Thymus (tissue), 11 donors: ENCODE results near the gene CNOT11. TPM values are rescaled to one million over a fixed set of nuclear protein-coding genes. Genes with fewer than 3 reads are reported as not detected.
"Not testable (repeated sequence)": the region's sequence is repeated elsewhere in the genome, so short reads cannot be mapped to it uniquely, and the experiment has no call there.

Experiments used
- DNase-seq, 9 donors: peaks; one replicate each; pipeline ENCODE4 v3.0.0-alpha.2; 2013; ENCODE audit warnings: low spot score in 9 of 9, low read depth in 6 of 9, missing footprints in 1 of 9
- H3K27ac ChIP-seq, 2 donors: one replicate each; pipeline ENCODE4 v1.5.1; 2013; ENCODE audit warnings: control low read depth in 1 of 2, low read depth in 1 of 2, low read length in 1 of 2, mild to moderate bottlenecking in 1 of 2, moderate library complexity in 1 of 2
- H3K27me3 ChIP-seq, 2 donors: one replicate each; pipeline ENCODE4 v1.5.1; 2013; ENCODE audit warnings: low read length in 1 of 2; ENCODE audit not compliant: control insufficient read depth in 2 of 2, insufficient read depth in 1 of 2
- H3K36me3 ChIP-seq, 2 donors: one replicate each; pipeline ENCODE4 v1.5.1; 2013; ENCODE audit warnings: low read length in 1 of 2, mild to moderate bottlenecking in 1 of 2, moderate library complexity in 1 of 2; ENCODE audit not compliant: control insufficient read depth in 2 of 2, insufficient read depth in 2 of 2
- H3K4me1 ChIP-seq, 2 donors: one replicate each; pipeline ENCODE4 v1.5.1; 2013; ENCODE audit warnings: low read length in 2 of 2; ENCODE audit not compliant: control insufficient read depth in 2 of 2, insufficient read depth in 2 of 2
- H3K4me3 ChIP-seq, 2 donors: one replicate each; pipeline ENCODE4 v1.5.1; 2013; ENCODE audit warnings: low read length in 2 of 2, control low read depth in 1 of 2, mild to moderate bottlenecking in 1 of 2
- H3K9me3 ChIP-seq, 2 donors: one replicate each; pipeline ENCODE4 v1.5.1; 2013; ENCODE audit warnings: low read length in 1 of 2, mild to moderate bottlenecking in 1 of 2; ENCODE audit not compliant: control insufficient read depth in 2 of 2, insufficient read depth in 1 of 2
- WGBS: extraction: QIAGEN DNeasy Blood & Tissue Kit; methylation state at CpG from one replicate; pipeline ENCODE4 v1.1.7; 2013; 5-methylcytosine and 5-hydroxymethylcytosine counted together
- polyA plus RNA-seq: library from polyadenylated mRNA; stranded (reverse); fragments of 200-250 nt; gene quantifications from one replicate; pipeline ENCODE4 v1.2.3, GENCODE V29; 2013
- total RNA-seq: library from RNA; stranded (reverse); fragments of 120-200 nt; gene quantifications from one replicate; pipeline ENCODE4 v1.2.4, GENCODE V29; 2013
- donor health status: healthy.

CNOT11 gene
- total and polyA plus RNA-seq, 2 donors, result 34.0 to 49.4 TPM

DNA sequence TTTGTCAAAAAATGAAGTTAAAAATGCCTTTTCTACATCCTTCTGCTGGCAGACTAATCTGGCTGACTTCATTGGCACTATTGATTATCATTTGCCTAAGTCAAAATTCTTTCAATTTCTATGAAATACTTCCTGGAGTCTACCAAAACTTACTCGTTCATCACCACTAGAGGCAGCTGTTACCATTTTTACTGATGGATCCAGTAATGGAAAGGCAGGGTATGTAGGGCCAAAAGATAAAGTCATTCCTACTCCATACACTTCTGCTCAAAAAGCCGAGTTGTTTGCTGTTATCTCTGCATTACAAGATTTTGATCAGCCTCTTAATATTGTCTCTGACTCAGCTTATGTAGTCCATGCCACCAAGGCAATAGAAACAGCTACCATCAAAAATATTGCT, 12.0 kb upstream of the CNOT11 start:
- H3K27ac ChIP-seq, H3K27me3 ChIP-seq, H3K4me1 ChIP-seq, H3K36me3 ChIP-seq, H3K4me3 ChIP-seq, H3K9me3 ChIP-seq: not testable (repeated sequence)
- WGBS, result 28% methylated on average over 2 of the region's 2 CpGs
- DNase-seq, result peak in 1 of 9 donors; percentile 19

DNA sequence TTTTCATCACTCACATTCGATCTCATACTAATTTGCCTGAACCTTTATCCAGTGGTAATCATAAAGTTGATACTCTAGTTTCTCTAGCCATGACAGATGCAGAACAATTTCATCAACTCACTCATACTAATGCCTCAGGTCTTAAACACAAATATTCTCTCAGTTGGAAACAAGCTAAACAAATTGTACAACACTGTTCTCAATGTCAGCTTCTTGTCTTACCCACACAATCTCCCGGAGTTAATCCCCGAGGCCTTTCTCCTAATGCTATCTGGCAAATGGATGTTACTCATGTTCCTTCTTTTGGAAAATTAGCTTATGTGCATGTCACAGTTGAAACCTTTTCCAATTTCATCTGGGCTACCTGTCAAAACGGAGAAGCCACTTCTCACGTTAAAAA, 11.5 kb upstream of the CNOT11 start:
- H3K36me3 ChIP-seq, result no peaks in the 10 kb centered on the region
- H3K27ac ChIP-seq, result no peak overlapping the region
- H3K4me1 ChIP-seq, result no peaks in the 10 kb centered on the region
- H3K27me3 ChIP-seq, result no peaks in the 10 kb centered on the region
- DNase-seq, result no peak
- WGBS, result 88% methylated on average over 5 of the region's 5 CpGs
- no peak overlapping the region for H3K4me3 ChIP-seq
- no peaks in the 10 kb centered on the region for H3K9me3 ChIP-seq

- not testable (repeated sequence) for H3K36me3 ChIP-seq, H3K4me3 ChIP-seq, H3K9me3 ChIP-seq, H3K27ac ChIP-seq, DNase-seq, H3K4me1 ChIP-seq, H3K27me3 ChIP-seq
- 96% methylated on average over 4 of the region's 4 CpGs for WGBS
Measured at GRCh38 chr2:101244373-101244772, 8.3 kb upstream of the CNOT11 start.

- not testable (repeated sequence) for H3K27ac ChIP-seq, H3K36me3 ChIP-seq, DNase-seq, H3K4me1 ChIP-seq, H3K27me3 ChIP-seq, H3K9me3 ChIP-seq, H3K4me3 ChIP-seq
- WGBS, result 98% methylated on average over 12 of the region's 12 CpGs
Measured at GRCh38 chr2:101244899-101245298, 7.8 kb upstream of the CNOT11 start.

DNA sequence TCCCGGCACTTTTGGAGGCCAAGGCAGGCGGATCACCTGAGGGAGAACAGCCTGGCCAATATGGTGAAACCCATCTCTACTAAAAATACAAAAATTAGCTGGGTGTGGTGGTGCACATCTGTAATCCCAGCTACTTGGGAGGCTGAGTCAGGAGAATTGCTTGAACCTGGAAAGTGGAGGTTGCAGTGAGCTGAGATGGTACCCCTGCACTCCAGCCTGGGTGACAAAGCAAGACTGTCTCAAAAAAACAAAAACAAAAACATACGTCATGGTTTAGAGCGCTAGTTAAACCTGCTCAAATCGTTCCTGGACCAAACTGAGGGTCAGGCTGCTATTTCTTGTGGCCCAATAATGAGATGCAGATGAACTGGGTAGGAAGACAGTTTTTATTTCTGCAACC, 7.2 kb upstream of the CNOT11 start:
- H3K27ac ChIP-seq, H3K27me3 ChIP-seq, H3K36me3 ChIP-seq, DNase-seq, H3K4me1 ChIP-seq, H3K4me3 ChIP-seq, H3K9me3 ChIP-seq: not testable (repeated sequence)
- 98% methylated on average over 5 of the region's 5 CpGs for WGBS

DNA sequence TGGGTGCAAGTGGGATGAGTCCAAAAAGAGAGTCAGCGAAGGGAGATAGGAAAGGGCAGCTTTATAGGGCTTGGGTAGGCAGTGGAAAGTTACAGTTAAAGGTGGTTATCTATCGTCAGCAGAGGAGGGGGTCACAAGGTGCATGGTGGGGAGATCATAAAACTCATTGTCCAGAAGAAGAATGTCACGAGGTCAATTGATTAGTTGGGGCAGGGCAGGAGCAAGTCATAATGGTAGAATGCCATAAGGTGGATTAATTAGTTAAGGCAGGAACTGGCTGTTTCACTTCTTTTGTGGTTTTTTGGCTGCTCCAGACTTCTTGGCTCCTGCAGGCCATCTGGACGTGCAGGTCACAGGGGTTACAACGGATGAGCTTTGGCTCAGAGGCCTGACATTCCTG, 3.9 kb upstream of the CNOT11 start:
- H3K27me3 ChIP-seq, H3K36me3 ChIP-seq, H3K4me3 ChIP-seq, DNase-seq, H3K27ac ChIP-seq, H3K9me3 ChIP-seq: not testable (repeated sequence)
- peaks cover 6 to 12% of the 10 kb centered on the region in 2 donors for H3K4me1 ChIP-seq
- 89% methylated on average over 5 of the region's 5 CpGs for WGBS

DNA sequence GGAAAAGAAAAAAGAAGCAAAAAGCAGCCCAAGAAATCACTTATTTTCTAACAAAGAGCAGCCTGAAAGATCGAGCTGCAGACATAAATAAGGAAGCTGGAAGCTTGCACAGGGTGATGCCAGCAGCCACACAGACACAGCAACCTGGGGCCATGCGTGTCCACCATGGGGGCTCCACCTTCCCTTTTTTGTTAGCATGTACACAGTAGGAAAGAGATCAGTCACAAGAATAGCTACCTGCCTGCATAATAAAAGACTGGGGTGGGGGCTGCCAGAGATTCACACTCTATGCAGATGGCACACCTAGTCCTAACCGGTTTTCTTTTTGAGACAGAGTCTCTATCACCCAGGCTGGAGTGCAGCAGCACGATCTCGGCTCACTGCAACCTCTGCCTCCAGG, 2.9 kb upstream of the CNOT11 start:
- 83% methylated on average over 5 of the region's 5 CpGs for WGBS
- peaks cover 14 to 23% of the 10 kb centered on the region in 2 donors for H3K4me1 ChIP-seq
- no peaks in the 10 kb centered on the region for H3K9me3 ChIP-seq
- DNase-seq, result no peak
- H3K27ac ChIP-seq, result no peak overlapping the region
- H3K27me3 ChIP-seq, result no peaks in the 10 kb centered on the region
- no peaks in the 10 kb centered on the region for H3K36me3 ChIP-seq
- H3K4me3 ChIP-seq, result no peak overlapping the region

DNA sequence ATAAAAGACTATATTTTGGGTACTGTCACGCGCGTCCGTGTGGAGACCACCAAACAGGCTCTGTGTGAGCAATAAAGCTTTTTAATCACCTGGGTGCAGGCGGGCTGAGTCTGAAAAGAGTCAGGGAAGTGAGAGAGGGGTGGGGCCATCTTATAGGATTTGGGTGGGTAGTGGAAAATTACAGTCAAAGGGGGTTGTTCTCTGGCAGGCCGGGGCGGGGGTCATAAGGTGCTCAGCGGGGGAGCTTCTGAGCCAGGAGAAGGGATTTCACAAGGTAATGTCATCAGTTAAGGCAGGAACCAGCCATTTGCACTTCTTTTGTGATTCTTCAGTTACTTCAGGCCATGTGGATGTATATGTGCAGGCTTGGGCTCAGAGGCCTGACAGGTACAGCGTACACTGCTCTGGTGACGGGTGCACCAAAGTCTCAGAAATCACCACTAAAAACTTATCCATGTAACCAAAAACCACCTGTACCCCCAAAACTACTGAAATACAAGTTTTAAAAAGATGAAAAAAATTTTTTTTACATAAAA, 1.4 kb upstream of the CNOT11 start:
- H3K9me3 ChIP-seq, H3K27me3 ChIP-seq, H3K27ac ChIP-seq, H3K4me3 ChIP-seq, DNase-seq, H3K36me3 ChIP-seq: not testable (repeated sequence)
- peaks cover 14 to 23% of the 10 kb centered on the region in 2 donors for H3K4me1 ChIP-seq
- 97% methylated on average over 10 of the region's 10 CpGs for WGBS

GRCh38 chr2:101251844-101252407, 760 bp upstream of the CNOT11 start:
- no peaks in the 10 kb centered on the region for H3K27me3 ChIP-seq
- peaks cover 14 to 23% of the 10 kb centered on the region in 2 donors for H3K4me1 ChIP-seq
- H3K27ac ChIP-seq, result peak overlapping the region; percentile 90 to 93
- no peaks in the 10 kb centered on the region for H3K9me3 ChIP-seq
- DNase-seq, result peak in 4 of 9 donors; percentile 13 to 15 (median 14)
- 43% methylated on average over 16 of the region's 16 CpGs for WGBS
- H3K36me3 ChIP-seq, result peaks cover 3 to 9% of the 10 kb centered on the region in 2 donors
- H3K4me3 ChIP-seq, result peak overlapping the region; percentile 61 to 99
